HepG2 (cell line): Measurements from ENCODE around the gene HMGCR. TPM values are rescaled to one million over a fixed set of nuclear protein-coding genes. Genes with fewer than 3 reads are reported as not detected.

Source experiments
- ATAC-seq: fragments of 200-7000 bp; cut with Tn5 transposase; 3 replicates; pipeline ENCODE4 v1.9.1; 2020; ENCODE audit warnings: mild to moderate bottlenecking, moderate library complexity
- BruUV-seq: library from RNA; stranded (reverse); fragments of 400-500 nt; replicated peaks from 2 replicates; lab custom pipeline; 2021; lab: Mats Ljungman, UMichigan
- CTCF ChIA-PET: fragments of 300-600 bp; formaldehyde crosslinking; extraction: SDS; loops from one replicate; lab custom pipeline; 2021; ENCODE audit warnings: low total read pairs, inconsistent platforms, low intra/inter-chr PET ratio; lab: Yijun Ruan, JAX
- POLR2A ChIA-PET: fragments of 350-600 bp; sonication (Branson Sonifier 250); formaldehyde crosslinking; loops from one replicate; lab custom pipeline; 2020; ENCODE audit warnings: antibody characterized with exemption, inconsistent platforms; lab: Yijun Ruan, JAX
- DNase-seq: peaks from one replicate; pipeline ENCODE4 v3.0.0-alpha.2; 2015; ENCODE audit warnings: low spot score
- FAIRE-seq: peaks from 3 replicates; lab custom pipeline; 2011; peaks lifted over from hg19 to GRCh38; lab: Jason Lieb, UNC
- H2AFZ ChIP-seq: one replicate; pipeline ENCODE4 v1.6.1; 2011; ENCODE audit warnings: low read length, inconsistent platforms
- H3K27ac ChIP-seq: fragments of 300-600 bp; 3 replicates; pipeline ENCODE4 v1.8.0; 2011; ENCODE audit warnings: mixed run types, mild to moderate bottlenecking, mixed read lengths, low read length, inconsistent platforms; ENCODE audit not compliant: insufficient read depth; ENCODE audit errors: extremely low read length
- H3K27me3 ChIP-seq, 2 experiments: fragments of 200-600 bp in 1 of 2; 2 replicates in 1 of 2; 3 replicates in 1 of 2; pipeline versions ENCODE4 v1.6.0 to v1.8.0; 2011; ENCODE audit warnings: low read length in 2 of 2, mild to moderate bottlenecking in 2 of 2, moderate library complexity in 2 of 2, inconsistent platforms in 1 of 2; ENCODE audit not compliant: insufficient read depth in 2 of 2, control insufficient read depth in 1 of 2
- H3K36me3 ChIP-seq, 2 experiments: fragments of 200-600 bp in 1 of 2; replicated peaks in 1 of 2; 2 replicates in 1 of 2; 3 replicates in 1 of 2; pipeline versions ENCODE4 v1.5.1 to v1.8.0; 2011; ENCODE audit warnings: low read length in 2 of 2, inconsistent platforms in 1 of 2; ENCODE audit not compliant: insufficient read depth in 2 of 2, control insufficient read depth in 1 of 2
- H3K4me1 ChIP-seq: 2 replicates; pipeline ENCODE4 v1.5.1; 2012; ENCODE audit warnings: low read length, inconsistent platforms; ENCODE audit not compliant: insufficient read depth
- H3K4me2 ChIP-seq: 2 replicates; pipeline ENCODE4 v1.6.0; 2011; ENCODE audit warnings: low read depth, low read length, inconsistent platforms
- H3K4me3 ChIP-seq, 3 experiments: fragments of 200-600 bp in 1 of 3; sonication (generic), shearing (Covaris generic) in 1 of 3; replicated peaks in 1 of 3; 2 replicates each; pipeline ENCODE4 v1.5.1; 2011 to 2016; ENCODE audit warnings: low read length in 3 of 3, inconsistent platforms in 2 of 3, low read depth in 2 of 3, mild to moderate bottlenecking in 2 of 3, control low read depth in 1 of 3, mixed read lengths in 1 of 3; ENCODE audit not compliant: insufficient read depth in 1 of 3
- H3K79me2 ChIP-seq: one replicate; pipeline ENCODE4 v1.6.1; 2011; ENCODE audit warnings: low read length, inconsistent platforms; ENCODE audit not compliant: insufficient read depth
- H3K9ac ChIP-seq: 2 replicates; pipeline ENCODE4 v1.6.0; 2011; ENCODE audit warnings: mild to moderate bottlenecking, low read depth, low read length, inconsistent platforms; ENCODE audit not compliant: insufficient read depth
- H3K9me3 ChIP-seq: 2 replicates; pipeline ENCODE4 v1.5.1; 2012; ENCODE audit warnings: mild to moderate bottlenecking, low read length
- H4K20me1 ChIP-seq: 2 replicates; pipeline ENCODE4 v1.6.0; 2011; ENCODE audit warnings: inconsistent platforms, mild to moderate bottlenecking, low read length, moderate library complexity; ENCODE audit not compliant: insufficient read depth
- ARHGAP35 ChIP-seq: sonication (generic); formaldehyde crosslinking; IDR thresholded peaks from 2 replicates; pipeline ENCODE4 v1.9.0; 2022; ENCODE audit warnings: mild to moderate bottlenecking, inconsistent platforms, moderate library complexity, missing genetic modification reagents, borderline replicate concordance
- ETS1 ChIP-seq: sonication (generic); formaldehyde crosslinking; IDR thresholded peaks from 2 replicates; pipeline ENCODE4 v1.4.0; 2020; ENCODE audit warnings: missing genetic modification reagents
- NFKBIZ ChIP-seq: IDR thresholded peaks from 2 replicates; pipeline ENCODE4 v1.6.1; 2018; ENCODE audit warnings: missing genetic modification reagents, missing compliant biosample characterization
- RBM22 ChIP-seq: fragments of 200-400 bp; formaldehyde crosslinking; optimal IDR thresholded peaks from 2 replicates; pipeline ENCODE3; 2017; ENCODE audit warnings: mild to moderate bottlenecking, low read length, moderate library complexity
- SIN3B ChIP-seq: fragments of 150-350 bp; IDR thresholded peaks from 2 replicates; pipeline ENCODE4 v1.6.1; 2014; ENCODE audit warnings: low read length
- TOPORS ChIP-seq: sonication (generic); formaldehyde crosslinking; IDR thresholded peaks from 2 replicates; pipeline ENCODE4 v1.8.0; 2023; ENCODE audit warnings: mild to moderate bottlenecking, missing genetic modification reagents
- ZHX1 ChIP-seq: sonication (generic); formaldehyde crosslinking; IDR thresholded peaks from 2 replicates; pipeline ENCODE4 v1.8.1; 2022; ENCODE audit warnings: low read depth, mild to moderate bottlenecking, missing genetic modification reagents
- ZNF704 ChIP-seq: sonication (generic); formaldehyde crosslinking; IDR thresholded peaks from 2 replicates; pipeline ENCODE4 v1.8.1; 2023; ENCODE audit warnings: mild to moderate bottlenecking, inconsistent platforms, moderate library complexity, missing genetic modification reagents, borderline replicate concordance
- WGBS: methylation state at CpG from one replicate; pipeline ENCODE4 v1.1.6; 2017; ENCODE audit warnings: low lambda C conversion rate; 5-methylcytosine and 5-hydroxymethylcytosine counted together
- in situ Hi-C: cut with HindIII; loops from 2 replicates; pipeline ENCODE4 v1.10.0; 2017; ENCODE audit warnings: low pct_unique_long_range_greater_than_20kb; ENCODE audit not compliant: extremely low pct_ligation_motif_present
- intact Hi-C: fragments of 100-400 bp; cut with micrococcal nuclease; formaldehyde crosslinking; loops from one replicate; pipeline ENCODE4 v1.10.0; 2022; ENCODE audit not compliant: unreplicated experiment
- polyA plus RNA-seq, 8 experiments: library from polyadenylated mRNA; depleted of rRNA in 3 of 8; stranded (reverse) in 7 of 8; unstranded in 1 of 8; fragments of >200 nt; fragmentation: Illumina TruSeq in 4 of 8; extraction: Trizol in 4 of 8; gene quantifications; 2 replicates each; pipeline versions ENCODE4 v1.2.1 to v1.2.3, GENCODE V29; 2011 to 2016; ENCODE audit warnings: low read depth in 4 of 8, missing spikeins in 1 of 8, mixed read lengths in 1 of 8; ENCODE audit not compliant: insufficient read depth in 1 of 8
- total RNA-seq, 5 experiments: library from RNA; depleted of rRNA; stranded (reverse); fragments of >200 nt; fragmentation: Illumina TruSeq; extraction: Trizol; gene quantifications; 2 replicates each; pipeline ENCODE4 v1.2.3, GENCODE V29; 2016; ENCODE audit warnings: low read depth in 1 of 5

Gene HMGCR
- total and polyA plus RNA-seq, 2 of the 13 experiments (the other 11 are each of a cell fraction or from before 2014, with no cell fraction given) = 43.0 to 144 TPM

- no peak for FAIRE-seq
- peaks cover 20 to 69% of the 10 kb centered on the region in 2 experiments for H3K36me3 ChIP-seq
Observed at GRCh38 chr5:75356719-75357118, 19.7 kb downstream of the HMGCR start.

GRCh38 chr5:75358117-75358516 lies 21.1 kb downstream of the HMGCR start:
- no peaks in the 10 kb centered on the region for H3K4me1 ChIP-seq
- intact Hi-C loops = no loop called here
- WGBS = 95% methylated on average over 3 of the region's 3 CpGs
- ATAC-seq = no peak
- no peak overlapping the region for H3K4me2 ChIP-seq
- H3K27ac ChIP-seq = no peak overlapping the region
- DNase-seq = no peak
- no peak overlapping the region for H3K9ac ChIP-seq
- POLR2A ChIA-PET = no interaction called here
- in situ Hi-C loops = no loop called here
- no peak overlapping the region for H3K4me3 ChIP-seq
- peaks cover 17 to 58% of the 10 kb centered on the region in 2 experiments for H3K36me3 ChIP-seq
- no peaks in the 10 kb centered on the region for H3K9me3 ChIP-seq
- no peak overlapping the region for H2AFZ ChIP-seq
- H4K20me1 ChIP-seq = 0 out of 2 replicates have a peak, but pooled peaks cover 10% of the 10 kb centered on the region
- BruUV-seq = no TSS peak
- CTCF ChIA-PET = no interaction called here
- no peak for FAIRE-seq
- H3K79me2 ChIP-seq = no peaks in the 10 kb centered on the region
- no peaks in the 10 kb centered on the region for H3K27me3 ChIP-seq
- TF ChIP-seq NFKBIZ (CRISPR knock-in tag) = no peak
- no peak for TF ChIP-seq ETS1
- no peak for TF ChIP-seq SIN3B
- TF ChIP-seq ARHGAP35 (CRISPR knock-in tag) = no peak
- no peak for TF ChIP-seq ZNF704 (CRISPR knock-in tag)
- TF ChIP-seq TOPORS = no peak

More at GRCh38 chr5:75356719-75357118, 19.7 kb downstream of the HMGCR start:
- ChIA-PET CTCF (no interaction called here), POLR2A (no interaction called here)
- DNase-seq = no peak
- intact Hi-C loops (no loop called here), in situ Hi-C loops (no loop called here)
- 95% methylated on average over 7 of the region's 7 CpGs for WGBS
- H3K4me1 ChIP-seq = no peaks in the 10 kb centered on the region
- no peak overlapping the region for H3K9ac ChIP-seq
- no peak overlapping the region for H3K4me2 ChIP-seq
- BruUV-seq = no TSS peak
- peaks cover 14% of the 10 kb centered on the region; the same call in 1 of the 2 replicates for H4K20me1 ChIP-seq
- no peaks in the 10 kb centered on the region for H3K79me2 ChIP-seq
- no peak for ATAC-seq
- no peak overlapping the region for H3K27ac ChIP-seq
- H3K4me3 ChIP-seq = no peak overlapping the region
- peak; percentile 92 for TF ChIP-seq RBM22
- TF ChIP-seq ZHX1 = no peak
- H3K27me3 ChIP-seq = no peaks in the 10 kb centered on the region
- no peaks in the 10 kb centered on the region for H3K9me3 ChIP-seq
- no peak overlapping the region for H2AFZ ChIP-seq
